Transverse colon (tissue), 4 donors: Measurements from ENCODE around the gene VEGFA.

Experiments
- EP300 ChIP-seq: sonication (generic); formaldehyde crosslinking; IDR thresholded peaks from one replicate; pipeline ENCODE4 v1.6.1; 2017; ENCODE audit warnings: antibody characterized with exemption, low read depth
- POLR2A ChIP-seq: fragments of 450-650 bp; IDR thresholded peaks from one replicate; pipeline ENCODE4 v1.6.1; 2016; ENCODE audit warnings: antibody characterized with exemption, mild to moderate bottlenecking, moderate library complexity
- POLR2AphosphoS5 ChIP-seq, 3 donors: sonication (generic); formaldehyde crosslinking; IDR thresholded peaks; one replicate each; pipeline ENCODE4 v1.6.1; 2016; ENCODE audit warnings: antibody characterized with exemption in 3 of 3
- TF ChIP-seq, protein P1 (sequence below), 5 experiments: fragments of 200-600 bp in 3 of 5; fragments of 450-650 bp in 2 of 5; sonication (generic) in 3 of 5; IDR thresholded peaks; 1 replicate in 2 of 5; 2 replicates in 3 of 5; pipeline ENCODE4 v1.5.1; 2016 to 2017; ENCODE audit warnings: antibody characterized with exemption in 5 of 5, inconsistent platforms in 3 of 5, mild to moderate bottlenecking in 2 of 5, moderate library complexity in 1 of 5

DNA sequence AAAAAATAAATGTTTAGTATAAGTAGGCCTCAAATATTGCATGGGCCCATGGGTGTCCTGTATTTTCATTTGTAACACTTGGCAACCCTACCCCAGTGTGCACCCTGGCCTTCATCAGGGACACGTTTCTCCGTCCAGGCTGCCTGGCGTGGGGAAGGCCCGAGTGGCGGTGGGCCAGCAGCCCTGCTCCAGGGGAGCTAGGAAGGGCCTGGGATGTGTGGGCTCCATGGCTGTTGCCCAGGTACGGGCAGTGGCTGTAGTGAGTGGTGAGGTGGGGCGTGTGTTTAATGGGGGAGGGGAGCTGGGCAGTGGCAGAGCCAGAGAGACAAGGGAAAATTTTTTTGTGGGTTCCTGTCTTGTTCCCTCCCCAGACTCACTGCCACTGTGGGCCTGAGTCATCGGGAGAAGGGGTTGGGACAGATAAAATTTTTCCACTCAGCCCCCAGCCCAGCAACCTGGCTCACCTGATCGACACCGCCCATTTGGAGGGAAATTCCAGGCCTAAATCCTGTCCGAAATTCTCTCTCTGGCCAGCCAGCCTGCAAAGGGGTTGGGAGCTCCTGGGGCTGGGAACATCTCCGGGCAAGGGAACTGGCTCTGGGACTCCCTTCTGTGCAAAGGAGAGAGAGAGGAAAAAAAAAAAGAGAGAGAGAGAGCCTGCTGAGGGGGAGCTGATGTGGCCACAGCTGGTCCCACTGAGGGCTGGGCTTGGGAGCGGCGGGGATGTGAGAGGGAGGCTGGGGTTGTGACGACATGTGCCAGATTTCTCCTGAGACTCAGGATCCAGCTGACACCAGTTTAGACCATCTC, 32.5 kb upstream of the VEGFA start:
- TF ChIP-seq, protein P1, sequence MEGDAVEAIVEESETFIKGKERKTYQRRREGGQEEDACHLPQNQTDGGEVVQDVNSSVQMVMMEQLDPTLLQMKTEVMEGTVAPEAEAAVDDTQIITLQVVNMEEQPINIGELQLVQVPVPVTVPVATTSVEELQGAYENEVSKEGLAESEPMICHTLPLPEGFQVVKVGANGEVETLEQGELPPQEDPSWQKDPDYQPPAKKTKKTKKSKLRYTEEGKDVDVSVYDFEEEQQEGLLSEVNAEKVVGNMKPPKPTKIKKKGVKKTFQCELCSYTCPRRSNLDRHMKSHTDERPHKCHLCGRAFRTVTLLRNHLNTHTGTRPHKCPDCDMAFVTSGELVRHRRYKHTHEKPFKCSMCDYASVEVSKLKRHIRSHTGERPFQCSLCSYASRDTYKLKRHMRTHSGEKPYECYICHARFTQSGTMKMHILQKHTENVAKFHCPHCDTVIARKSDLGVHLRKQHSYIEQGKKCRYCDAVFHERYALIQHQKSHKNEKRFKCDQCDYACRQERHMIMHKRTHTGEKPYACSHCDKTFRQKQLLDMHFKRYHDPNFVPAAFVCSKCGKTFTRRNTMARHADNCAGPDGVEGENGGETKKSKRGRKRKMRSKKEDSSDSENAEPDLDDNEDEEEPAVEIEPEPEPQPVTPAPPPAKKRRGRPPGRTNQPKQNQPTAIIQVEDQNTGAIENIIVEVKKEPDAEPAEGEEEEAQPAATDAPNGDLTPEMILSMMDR (IDR thresholded peaks at IDR 0.05), result no peak
- no peak for TF ChIP-seq POLR2AphosphoS5 (IDR thresholded peaks at IDR 0.05)
- TF ChIP-seq POLR2A, result no peak
- no peak for TF ChIP-seq EP300
